HG02973 (cell line): Measurements from ENCODE around the gene SP140.

Source experiments
- ATAC-seq: cut with Tn5 transposase; IDR thresholded peaks from one replicate; pipeline ENCODE4 v1.9.1; 2021; ENCODE audit warnings: moderate library complexity; ENCODE audit not compliant: unreplicated experiment

SP140 gene

DNA sequence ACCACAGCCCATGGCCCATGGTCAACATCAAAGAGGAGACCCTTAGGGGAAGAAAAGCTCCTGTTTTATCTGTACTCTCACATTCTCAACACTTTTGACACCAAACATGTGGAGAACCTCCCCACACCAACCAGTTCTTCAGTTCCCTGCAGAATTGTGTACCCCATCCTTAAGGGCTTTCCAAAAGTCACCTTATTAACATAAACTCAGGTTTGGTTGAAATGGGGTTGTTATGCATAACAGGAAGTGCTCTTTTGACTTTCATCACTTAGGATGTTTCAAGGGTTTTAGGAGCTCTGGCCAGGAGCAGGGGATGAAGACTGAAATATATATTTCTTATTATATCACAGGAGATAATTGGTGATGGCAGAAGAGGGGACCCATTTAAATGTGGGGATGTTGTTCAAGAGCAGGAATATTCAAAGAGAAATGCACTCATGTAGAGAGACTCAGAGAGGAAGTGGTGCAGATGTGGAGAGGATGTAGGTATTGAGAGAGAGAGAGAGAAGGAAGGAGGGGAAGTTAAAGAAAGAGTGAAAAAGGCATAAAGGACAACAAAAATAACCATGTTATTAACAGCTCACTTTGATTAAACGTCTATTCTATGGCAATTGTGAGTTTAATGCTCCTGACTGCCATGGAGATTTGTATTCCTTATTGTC is 136.6 kb downstream of the SP140 start:
- ATAC-seq = no peak
